Glomerular visceral epithelial cell (primary cell): ENCODE measurements around the gene RTN4.
"Not testable (repeated sequence)": the region's sequence is repeated elsewhere in the genome, so short reads cannot be mapped to it uniquely, and the experiment has no call there.

ENCODE experiments used
- DNase-seq: peaks from one replicate; pipeline ENCODE4 v3.0.0-alpha.2; 2016; ENCODE audit errors: extremely low spot score

Gene RTN4

GRCh38 chr2:55073000-55073983, 23.0 kb upstream of the RTN4 start:
- DNase-seq, result no peak

GRCh38 chr2:55063713-55064323, 13.6 kb upstream of the RTN4 start:
- no peak for DNase-seq

GRCh38 chr2:55063226-55063625, 13.0 kb upstream of the RTN4 start:
- no peak for DNase-seq

GRCh38 chr2:55062754-55063153, 12.5 kb upstream of the RTN4 start:
- DNase-seq, result no peak

- DNase-seq, result no peak
Measured at GRCh38 chr2:55061523-55062344, 11.5 kb upstream of the RTN4 start.

- DNase-seq, result no peak
Measured at GRCh38 chr2:55059793-55060192, 9.5 kb upstream of the RTN4 start.

- DNase-seq, result no peak
Measured at GRCh38 chr2:55057474-55057873, 7.2 kb upstream of the RTN4 start.

- DNase-seq, result no peak
Measured at GRCh38 chr2:55056024-55056521, 5.8 kb upstream of the RTN4 start.

- DNase-seq, result no peak
Measured at GRCh38 chr2:55054106-55054875, 4.0 kb upstream of the RTN4 start.

GRCh38 chr2:55053225-55053624, 3.0 kb upstream of the RTN4 start:
- DNase-seq, result not testable (repeated sequence)

GRCh38 chr2:55052129-55053061, 2.1 kb upstream of the RTN4 start:
- peak; percentile 9 for DNase-seq

GRCh38 chr2:55051026-55051866, 995 bp upstream of the RTN4 start:
- DNase-seq, result peak; percentile 96

- no peak for DNase-seq
Measured at GRCh38 chr2:55049821-55050099, 491 bp downstream of the RTN4 start.

GRCh38 chr2:55049043-55049820, 1.0 kb downstream of the RTN4 start:
- DNase-seq, result peak; percentile 80

GRCh38 chr2:55048508-55049042, 1.7 kb downstream of the RTN4 start:
- peak; percentile 44 for DNase-seq

- peak; percentile 55 for DNase-seq
Measured at GRCh38 chr2:55047677-55048299, 2.5 kb downstream of the RTN4 start.

- peak; percentile 35 for DNase-seq
Measured at GRCh38 chr2:55045780-55046179, 4.5 kb downstream of the RTN4 start.

GRCh38 chr2:55043841-55044240, 6.4 kb downstream of the RTN4 start:
- no peak for DNase-seq
